ENCODE results near the gene RPS6KA6.
"Not testable (repeated sequence)": the region's sequence is repeated elsewhere in the genome, so short reads cannot be mapped to it uniquely, and the experiment has no call there.

Gene RPS6KA6

GRCh38 chrX:84165711-84166110 is 22.3 kb downstream of the RPS6KA6 start:
- DNase-seq (ENCODE audit: low spot score) = no peak

DNA sequence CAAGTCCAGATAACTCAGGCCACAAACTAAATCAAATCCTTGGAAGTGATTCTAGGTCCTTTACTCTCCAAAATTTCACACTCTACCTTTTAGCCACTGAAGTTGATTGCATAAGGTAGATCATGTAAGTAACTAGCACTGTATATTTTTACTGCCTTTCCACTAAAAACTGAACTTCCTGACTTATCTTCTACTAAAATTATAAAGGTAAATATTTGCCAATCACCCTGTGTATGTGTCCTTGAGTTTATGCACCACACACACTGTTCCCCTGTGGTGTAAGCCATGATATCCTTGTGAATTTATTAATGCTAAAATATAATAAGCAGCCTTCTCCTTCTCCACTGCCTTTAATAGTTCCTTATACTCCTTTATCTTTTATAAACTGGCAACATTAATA is 25.6 kb downstream of the RPS6KA6 start:
- DNase-seq (ENCODE audit: low spot score) = no peak

DNA sequence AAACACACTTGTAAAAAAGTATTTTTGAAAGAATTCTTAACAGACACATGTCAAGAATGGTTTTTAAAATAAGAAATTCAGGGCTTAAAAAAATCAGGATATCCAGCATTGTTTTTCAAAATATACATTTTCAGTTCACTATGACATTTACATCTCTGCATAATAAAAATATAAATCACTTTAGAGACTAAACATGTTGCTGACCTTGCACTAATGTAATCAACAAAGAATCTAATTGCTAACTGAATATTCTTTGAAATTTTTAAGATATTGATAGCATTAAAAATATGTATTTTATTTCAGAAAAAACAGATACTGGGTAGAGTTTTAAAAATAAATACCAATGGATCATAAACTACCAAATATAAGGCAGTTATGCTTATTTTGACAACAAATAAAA is 26.4 kb downstream of the RPS6KA6 start:
- no peak for DNase-seq (ENCODE audit: low spot score)

DNA sequence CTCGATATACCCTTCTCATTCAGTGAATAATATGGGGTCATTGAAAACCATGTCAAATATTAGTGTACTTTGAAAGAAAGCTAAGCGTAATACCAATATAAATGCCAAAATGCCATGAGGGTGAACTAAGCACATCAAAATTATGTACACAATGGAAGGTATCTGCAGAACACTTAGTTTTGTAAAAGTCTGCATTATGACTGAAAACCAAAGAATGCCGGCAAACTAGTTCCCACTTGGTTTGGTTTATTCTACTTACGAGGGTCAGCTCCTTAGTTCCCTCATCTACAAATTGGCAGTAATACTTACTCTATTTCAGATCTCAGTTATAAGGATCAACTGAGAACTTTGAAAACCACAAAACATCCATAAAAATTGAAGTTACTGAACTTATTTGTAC is 27.3 kb downstream of the RPS6KA6 start:
- DNase-seq (ENCODE audit: low spot score) = no peak

DNA sequence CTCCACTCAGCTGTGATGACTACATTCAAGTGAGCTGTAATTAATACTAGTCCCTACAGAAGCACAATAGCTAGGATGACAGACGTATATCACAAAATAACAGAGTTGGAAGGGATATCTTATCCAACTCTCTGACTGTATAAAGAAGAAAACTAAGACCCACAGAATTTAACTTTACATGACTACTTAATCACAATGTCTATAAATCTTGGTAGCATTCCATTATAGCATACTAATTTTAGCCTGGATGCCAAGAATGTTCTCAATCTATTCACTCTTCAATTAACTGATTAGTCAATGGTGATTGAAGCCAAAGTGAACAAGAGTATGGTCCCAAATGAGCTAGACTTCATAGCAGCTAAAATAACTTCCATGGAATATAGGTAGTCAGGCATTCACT is 31.2 kb downstream of the RPS6KA6 start:
- DNase-seq (ENCODE audit: low spot score) = no peak

DNA sequence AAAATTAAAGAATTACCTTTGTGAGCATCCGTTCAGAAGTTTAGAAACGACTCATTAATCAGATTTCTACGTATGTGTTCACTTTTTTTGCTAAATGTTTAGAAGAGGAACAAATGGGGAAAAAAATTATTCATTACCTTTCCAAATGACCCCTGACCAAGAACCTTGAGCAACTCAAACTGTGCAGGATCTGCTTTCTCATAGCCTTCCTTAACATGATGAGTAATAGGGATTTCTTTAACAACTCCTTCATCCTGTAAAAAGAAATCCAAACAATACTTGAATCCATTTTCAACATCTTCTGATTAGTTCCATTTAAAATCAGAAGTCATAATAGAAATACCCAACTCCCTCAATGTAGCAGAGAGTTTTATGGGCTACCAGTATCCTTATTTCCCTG is 32.1 kb downstream of the RPS6KA6 start:
- DNase-seq (ENCODE audit: low spot score) = no peak

GRCh38 chrX:84153538-84153937 is 34.5 kb downstream of the RPS6KA6 start:
- DNase-seq (ENCODE audit: low spot score) = no peak

DNA sequence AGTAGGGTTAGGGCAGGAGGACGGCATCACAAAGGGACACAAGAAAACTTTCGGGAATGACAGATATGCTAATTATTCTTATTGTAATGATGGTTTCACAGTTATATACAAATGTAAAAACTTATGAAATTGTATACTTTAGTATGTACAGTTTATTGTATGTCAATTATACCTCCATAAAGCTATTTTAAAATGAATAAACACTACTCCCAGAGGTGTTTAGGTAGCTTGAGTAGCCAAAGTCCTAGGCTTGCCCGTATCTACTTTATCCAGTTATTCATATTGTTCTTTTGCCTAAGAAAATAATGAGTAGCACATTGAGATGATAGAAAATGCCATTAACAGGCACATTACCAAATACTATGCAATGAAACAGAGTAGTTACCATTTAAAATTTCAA is 43.0 kb downstream of the RPS6KA6 start:
- no peak for DNase-seq (ENCODE audit: low spot score)

DNA sequence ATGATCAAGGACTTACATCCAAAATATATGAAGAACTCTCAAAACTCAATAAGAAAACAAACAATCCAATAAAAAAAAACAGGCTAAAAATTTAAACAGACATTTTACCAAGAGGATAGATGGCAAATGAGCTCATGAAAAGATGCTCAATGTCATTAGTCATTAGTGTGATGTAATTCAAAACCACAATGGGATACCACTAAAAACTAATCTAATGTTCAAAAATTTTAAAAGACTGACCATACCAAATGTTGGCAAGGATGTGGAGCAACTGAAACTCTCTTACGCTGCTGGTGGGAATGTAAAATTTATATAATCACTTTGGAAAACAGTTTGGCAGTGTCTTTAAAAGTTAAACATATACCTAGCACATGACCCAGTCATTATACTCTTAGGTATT is 43.7 kb downstream of the RPS6KA6 start:
- DNase-seq (ENCODE audit: low spot score) = no peak

DNA sequence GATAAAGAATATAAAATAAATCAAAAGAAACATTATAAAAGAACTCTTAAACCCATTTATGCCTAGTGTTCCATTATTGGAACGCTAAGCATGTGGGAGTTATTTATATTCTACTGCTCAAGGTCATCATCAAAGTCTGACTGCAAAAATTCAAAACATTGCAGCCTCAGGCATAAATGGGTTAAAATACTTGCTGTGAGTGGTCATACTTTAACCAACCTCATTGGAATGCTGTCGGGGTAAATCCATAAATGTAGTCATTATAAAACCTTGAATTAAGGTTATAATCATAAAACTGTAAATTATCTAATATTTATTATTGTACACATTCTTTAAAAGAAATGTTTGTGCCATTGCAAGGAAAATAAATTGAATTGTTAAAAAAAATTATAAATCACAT is 55.0 kb downstream of the RPS6KA6 start:
- no peak for DNase-seq (ENCODE audit: low spot score)

GRCh38 chrX:84123585-84123984 is 64.4 kb downstream of the RPS6KA6 start:
- DNase-seq (ENCODE audit: low spot score) = no peak

- DNase-seq (ENCODE audit: low spot score) = no peak
Measured at GRCh38 chrX:84118769-84119168, 69.2 kb downstream of the RPS6KA6 start.

DNA sequence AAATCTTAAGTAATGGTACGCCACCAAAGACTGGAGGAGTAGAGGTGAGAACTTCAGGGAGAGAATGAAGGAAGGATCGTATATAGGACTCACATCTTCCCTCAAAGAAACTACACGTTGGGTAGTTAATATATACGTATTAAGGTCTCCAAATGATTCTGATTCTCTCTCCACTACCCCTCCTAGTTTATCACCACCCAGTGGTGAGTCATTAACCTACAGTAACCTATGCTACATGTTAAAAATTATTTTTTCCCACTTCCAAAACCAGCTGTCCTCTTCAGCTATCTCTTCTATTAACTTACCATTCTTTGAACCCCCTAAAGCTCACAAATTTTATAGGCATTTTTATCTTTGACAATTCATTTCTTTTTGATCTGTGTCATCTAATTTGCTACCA is 69.7 kb downstream of the RPS6KA6 start:
- no peak for DNase-seq (ENCODE audit: low spot score)

DNA sequence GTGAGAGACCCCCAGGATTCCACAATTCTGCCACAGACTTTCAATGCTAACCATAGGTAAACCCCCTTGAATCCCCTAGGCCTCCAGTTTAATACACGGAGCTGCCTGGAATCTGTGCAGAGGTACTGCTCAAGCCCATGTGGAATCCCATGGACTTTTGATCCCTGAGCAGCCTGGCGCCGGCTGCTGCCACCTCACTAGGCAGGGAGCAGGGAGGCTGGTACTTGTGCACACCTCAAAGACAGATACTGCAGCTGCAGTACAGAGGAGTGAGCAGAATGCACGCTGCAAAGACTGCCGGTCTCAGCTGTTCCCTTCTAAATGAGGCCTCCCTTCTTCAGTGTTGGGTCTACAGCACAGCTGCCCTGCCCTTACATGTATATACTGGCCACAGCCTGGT is 79.4 kb downstream of the RPS6KA6 start:
- no peak for DNase-seq (ENCODE audit: low spot score)

DNA sequence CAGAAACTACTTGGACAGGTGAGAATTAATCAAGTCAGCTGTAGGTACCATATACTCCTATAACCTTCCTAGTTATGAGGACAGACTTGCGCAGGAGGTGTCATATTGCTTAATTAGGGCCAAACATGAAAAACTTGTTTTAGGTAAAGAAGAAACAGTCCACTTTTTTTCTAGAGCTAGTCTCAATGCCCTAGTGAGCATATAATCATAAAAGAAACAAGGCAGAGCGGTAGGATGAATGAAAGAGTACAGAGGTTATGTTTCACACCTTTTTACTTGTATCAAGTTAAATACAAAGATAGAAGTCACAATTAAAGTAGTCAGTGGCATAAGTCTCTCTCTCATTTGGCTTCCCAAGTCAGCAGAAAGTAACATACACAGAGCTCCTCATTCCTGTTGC is 88.9 kb downstream of the RPS6KA6 start:
- no peak for DNase-seq (ENCODE audit: low spot score)

DNA sequence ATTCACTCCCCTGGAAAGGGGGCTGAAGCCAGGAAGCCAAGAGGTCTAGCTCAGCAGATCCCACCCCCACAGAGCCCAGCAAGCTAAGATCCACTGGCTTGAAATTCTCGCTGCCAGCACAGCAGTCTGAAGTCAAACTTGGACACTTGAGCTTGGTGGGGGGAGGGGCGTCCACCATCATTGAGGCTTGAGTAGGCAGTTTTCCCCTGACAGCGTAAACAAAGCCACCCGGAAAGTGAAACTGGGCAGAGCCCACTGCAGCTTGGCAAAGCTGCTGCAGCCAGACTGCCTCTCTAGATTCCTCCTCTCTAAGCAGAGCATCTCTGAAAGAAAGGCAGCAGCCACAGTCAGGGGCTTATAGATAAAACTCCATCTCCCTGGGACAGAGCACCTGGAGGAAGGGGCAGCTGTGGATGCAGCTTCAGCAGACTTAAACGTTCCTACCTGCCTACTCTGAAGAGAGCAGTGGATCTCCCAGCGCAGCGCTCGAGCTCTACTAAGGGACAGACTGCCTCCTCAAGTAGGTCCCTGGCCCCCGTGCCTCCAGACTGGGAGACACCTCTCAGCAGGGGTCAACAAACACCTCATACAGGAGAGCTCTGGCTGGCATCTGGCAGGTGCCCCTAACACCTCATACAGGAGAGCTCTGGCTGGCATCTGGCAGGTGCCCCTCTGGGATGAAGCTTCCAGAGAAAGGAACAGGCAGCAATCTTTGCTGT is 108.4 kb downstream of the RPS6KA6 start:
- DNase-seq (ENCODE audit: low spot score) = not testable (repeated sequence)

- DNase-seq (ENCODE audit: low spot score) = no peak
Measured at GRCh38 chrX:84078991-84079390, 109.0 kb downstream of the RPS6KA6 start.

DNA sequence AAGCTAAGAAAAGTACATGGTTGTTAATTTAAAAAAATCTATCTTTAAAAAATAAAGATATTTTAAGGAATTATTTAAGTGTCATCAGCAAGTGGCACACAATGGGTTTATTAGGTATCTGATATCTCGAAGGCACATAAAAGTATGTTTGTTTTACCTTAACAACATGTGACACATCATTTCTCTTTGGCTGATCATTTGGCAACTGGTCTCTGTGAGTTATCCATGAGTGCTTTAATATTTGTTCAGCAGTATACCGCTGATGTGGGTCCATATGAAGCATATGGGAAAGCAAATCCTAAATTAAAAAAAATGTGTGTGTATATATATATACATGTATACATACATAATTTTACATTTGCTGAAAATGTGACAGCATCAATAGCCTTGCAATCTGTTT is 123.2 kb downstream of the RPS6KA6 start:
- DNase-seq (ENCODE audit: low spot score) = no peak

- no peak for DNase-seq (ENCODE audit: low spot score)
Measured at GRCh38 chrX:84064164-84064563, 123.8 kb downstream of the RPS6KA6 start.

- no peak for DNase-seq (ENCODE audit: low spot score)
Measured at GRCh38 chrX:84047339-84047738, 140.7 kb downstream of the RPS6KA6 start.

- peak; percentile 45 for DNase-seq (ENCODE audit: low spot score)
Measured at GRCh38 chrX:84046403-84046984, 141.5 kb downstream of the RPS6KA6 start.

DNA sequence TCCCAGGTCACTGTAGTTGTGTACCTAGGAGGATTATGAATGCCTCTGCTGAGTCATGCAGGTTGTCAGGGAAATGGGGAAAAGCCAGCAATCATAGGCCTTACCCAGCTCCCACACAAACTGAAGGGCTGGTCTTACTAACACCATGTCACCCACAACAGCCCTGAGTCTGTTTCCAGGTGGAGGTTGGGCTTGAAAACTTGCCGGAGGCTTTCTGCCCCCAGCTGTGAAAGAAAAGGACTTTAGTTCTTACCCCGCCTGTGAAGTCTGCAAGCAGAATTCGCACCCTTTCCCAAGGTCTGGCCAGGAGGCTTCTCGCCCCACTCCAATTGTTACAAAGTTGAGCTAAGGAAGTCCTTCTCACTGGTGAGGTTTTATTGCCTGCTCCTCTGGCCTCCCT is 143.9 kb downstream of the RPS6KA6 start:
- no peak for DNase-seq (ENCODE audit: low spot score)

Measured in SK-N-DZ (cell line).